ENCODE data around the gene NUMB.
"Not testable (repeated sequence)": the region's sequence is repeated elsewhere in the genome, so short reads cannot be mapped to it uniquely, and the experiment has no call there.

Gene NUMB

GRCh38 chr14:73422515-73422914 is 35.8 kb downstream of the NUMB start:
- no peak for DNase-seq (ENCODE audit: low read depth)

- no peak for DNase-seq (ENCODE audit: low read depth)
Measured at GRCh38 chr14:73418227-73418626, 40.1 kb downstream of the NUMB start.

- DNase-seq (ENCODE audit: low read depth): not testable (repeated sequence)
Measured at GRCh38 chr14:73406248-73406647, 52.1 kb downstream of the NUMB start.

- DNase-seq (ENCODE audit: low read depth): no peak
Measured at GRCh38 chr14:73403181-73403752, 55.1 kb downstream of the NUMB start.

GRCh38 chr14:73402579-73402978 is 55.8 kb downstream of the NUMB start:
- no peak for DNase-seq (ENCODE audit: low read depth)

- no peak for DNase-seq (ENCODE audit: low read depth)
Measured at GRCh38 chr14:73397810-73398209, 60.5 kb downstream of the NUMB start.

- no peak for DNase-seq (ENCODE audit: low read depth)
Measured at GRCh38 chr14:73394317-73394716, 64.0 kb downstream of the NUMB start.

- no peak for DNase-seq (ENCODE audit: low read depth)
Measured at GRCh38 chr14:73393375-73393774, 65.0 kb downstream of the NUMB start.

GRCh38 chr14:73392329-73393257 is 65.8 kb downstream of the NUMB start:
- DNase-seq (ENCODE audit: low read depth): no peak

GRCh38 chr14:73387860-73388259 is 70.5 kb downstream of the NUMB start:
- DNase-seq (ENCODE audit: low read depth): not testable (repeated sequence)

GRCh38 chr14:73386342-73386741 is 72.0 kb downstream of the NUMB start:
- DNase-seq (ENCODE audit: low read depth): no peak

GRCh38 chr14:73385021-73385420 is 73.3 kb downstream of the NUMB start:
- DNase-seq (ENCODE audit: low read depth): not testable (repeated sequence)

GRCh38 chr14:73383356-73383755 is 75.0 kb downstream of the NUMB start:
- DNase-seq (ENCODE audit: low read depth): no peak

- no peak for DNase-seq (ENCODE audit: low read depth)
Measured at GRCh38 chr14:73381380-73382013, 76.8 kb downstream of the NUMB start.

- DNase-seq (ENCODE audit: low read depth): no peak
Measured at GRCh38 chr14:73376585-73376984, 81.8 kb downstream of the NUMB start.

GRCh38 chr14:73375861-73376260 is 82.5 kb downstream of the NUMB start:
- DNase-seq (ENCODE audit: low read depth): no peak

GRCh38 chr14:73374218-73374617 is 84.1 kb downstream of the NUMB start:
- no peak for DNase-seq (ENCODE audit: low read depth)

GRCh38 chr14:73372529-73372928 is 85.8 kb downstream of the NUMB start:
- DNase-seq (ENCODE audit: low read depth): no peak

- no peak for DNase-seq (ENCODE audit: low read depth)
Measured at GRCh38 chr14:73370561-73370960, 87.8 kb downstream of the NUMB start.

- DNase-seq (ENCODE audit: low read depth): no peak
Measured at GRCh38 chr14:73369428-73369827, 88.9 kb downstream of the NUMB start.

GRCh38 chr14:73368616-73369015 is 89.7 kb downstream of the NUMB start:
- DNase-seq (ENCODE audit: low read depth): no peak

- no peak for DNase-seq (ENCODE audit: low read depth)
Measured at GRCh38 chr14:73365727-73366126, 92.6 kb downstream of the NUMB start.

GRCh38 chr14:73364559-73364958 is 93.8 kb downstream of the NUMB start:
- DNase-seq (ENCODE audit: low read depth): no peak

Measured in activated T-helper 9 cell treated with anti-CD3 and anti-CD28 coated beads, Interleukin-2, amount 50 U/mL, for 16 hours (primary cell).